GM19328 (cell line): ENCODE results near the gene IRX3.

Experiments used
- ATAC-seq: cut with Tn5 transposase; IDR thresholded peaks from one replicate; pipeline ENCODE4 v1.9.1; 2021; ENCODE audit warnings: mild to moderate bottlenecking, moderate library complexity; ENCODE audit not compliant: unreplicated experiment

Gene IRX3

DNA sequence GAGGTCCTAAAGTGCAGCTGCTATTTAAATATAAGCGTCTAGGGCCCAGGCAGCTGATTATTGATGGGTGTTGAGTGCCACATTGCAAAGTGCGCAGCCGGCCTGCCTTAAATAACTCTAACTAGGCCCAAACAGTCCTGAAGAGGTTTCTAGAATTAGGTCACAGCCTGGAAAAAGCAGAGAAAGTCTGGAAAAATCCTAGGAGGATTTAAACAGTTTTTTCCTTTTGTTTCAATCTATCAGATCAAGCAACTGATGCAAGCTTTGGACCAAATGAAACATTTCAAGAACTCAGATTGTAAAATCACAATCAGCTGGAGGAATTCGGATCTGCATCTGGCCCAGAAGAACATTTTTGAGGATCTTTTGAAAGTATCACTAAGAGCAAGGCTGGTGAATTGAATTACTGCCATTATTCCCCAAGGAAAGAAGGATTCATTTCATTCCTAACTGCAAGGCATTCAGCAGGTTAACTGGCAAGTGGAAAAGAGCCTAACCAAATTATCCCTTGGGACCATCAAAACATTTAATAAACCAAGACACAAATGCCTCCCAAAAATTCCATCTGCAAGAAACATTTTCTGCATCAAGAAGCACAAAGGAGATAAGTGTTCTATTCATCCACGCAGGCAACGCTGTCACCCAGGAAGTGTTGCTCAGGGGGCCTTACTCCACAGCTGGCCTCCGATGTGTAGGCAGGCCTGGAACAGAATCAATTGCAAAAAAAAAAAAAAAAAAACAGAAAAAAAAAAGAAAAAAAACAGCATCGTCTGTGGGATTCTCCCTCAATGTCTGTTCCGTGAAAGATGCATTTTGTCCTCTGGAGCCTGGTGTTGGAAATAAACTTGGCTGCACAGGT is 46.1 kb downstream of the IRX3 start:
- no peak for ATAC-seq

GRCh38 chr16:54239456-54239855 is 47.1 kb downstream of the IRX3 start:
- no peak for ATAC-seq

DNA sequence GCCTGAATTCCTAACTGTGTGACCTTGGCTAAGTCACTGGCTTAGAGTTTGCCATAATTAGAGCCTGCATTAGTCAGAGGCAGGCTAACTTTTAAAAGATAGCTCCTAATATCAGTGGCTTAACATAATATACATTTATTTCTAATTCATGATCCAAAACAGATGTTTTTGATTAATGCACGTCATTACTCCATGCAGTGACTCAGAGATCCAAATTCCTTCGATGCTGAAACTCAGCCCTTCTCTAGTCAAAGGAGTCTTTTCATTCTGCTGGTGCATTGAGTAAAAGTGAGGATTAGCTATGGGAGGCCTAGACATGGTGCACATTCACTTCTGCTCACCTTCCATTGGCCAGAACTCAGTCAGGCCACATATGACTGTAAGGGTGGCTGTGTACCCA is 49.8 kb downstream of the IRX3 start:
- ATAC-seq, result no peak

DNA sequence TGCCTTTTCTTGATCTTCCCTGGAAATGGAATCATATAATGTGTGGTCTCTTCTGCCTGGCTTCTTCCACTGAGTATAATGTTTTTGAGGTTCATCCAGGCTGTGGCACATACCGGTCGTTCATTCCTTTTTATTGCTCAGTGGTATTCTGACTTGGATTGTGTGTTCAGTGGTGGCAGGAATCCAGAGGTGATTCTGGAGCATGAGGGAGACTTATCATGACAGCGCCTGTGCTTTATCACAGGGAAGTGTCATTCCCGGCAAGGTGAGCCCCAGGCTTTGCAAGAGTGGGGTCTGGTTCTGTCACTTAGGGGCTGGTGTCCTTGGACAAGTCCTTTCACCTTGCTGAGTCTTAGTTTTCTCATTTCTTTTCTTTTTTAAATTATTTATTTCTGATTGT is 53.0 kb downstream of the IRX3 start:
- ATAC-seq, result no peak
